ENCODE results near the gene FUT8. TPM values are rescaled to one million over a fixed set of nuclear protein-coding genes. Genes with fewer than 3 reads are reported as not detected.

The FUT8 gene
- total RNA-seq, 4 donors from 2014 or later = 6.5 to 11.3 (median 9.3) TPM

DNA sequence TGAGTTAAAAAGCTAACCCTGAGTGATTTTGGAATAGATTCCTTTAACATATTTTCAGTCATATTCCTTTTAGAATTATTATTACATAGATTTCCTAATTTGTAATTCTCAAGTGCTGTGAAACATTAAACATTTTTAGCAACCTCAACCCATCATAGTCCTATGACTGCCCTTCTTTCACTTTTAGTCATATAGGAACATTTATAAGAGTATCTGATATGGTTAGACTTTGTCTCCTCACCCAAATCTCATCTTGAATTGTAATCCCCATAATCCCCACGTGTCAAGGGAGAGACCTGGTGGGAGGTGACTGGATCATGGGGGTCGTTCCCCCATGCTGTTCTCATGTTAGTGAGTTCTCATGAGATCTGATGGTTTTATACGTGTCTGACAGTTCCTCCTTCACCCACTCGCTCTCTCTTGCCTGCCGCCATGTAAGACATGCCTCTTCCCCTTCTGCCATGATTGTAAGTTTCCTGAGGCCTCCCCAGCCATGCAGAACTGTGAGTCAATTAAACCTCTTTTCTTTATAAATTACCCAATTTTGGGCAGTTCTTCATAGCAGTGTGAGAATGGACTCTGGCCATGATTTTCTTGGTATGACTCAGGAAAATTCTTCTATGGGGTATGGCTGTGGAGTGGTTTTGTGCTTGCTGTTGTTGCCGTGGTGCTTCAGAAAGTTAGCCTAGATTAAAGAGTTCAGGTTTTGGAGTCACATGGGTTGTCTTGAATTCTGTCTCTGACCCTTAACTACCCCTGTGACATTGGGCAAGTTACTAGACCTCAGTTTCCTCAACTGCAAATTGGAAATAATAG lies 83.9 kb downstream of the FUT8 start:
- TF ChIP-seq POLR2A (IDR thresholded peaks at IDR 0.05) (no peak), CTCF (IDR thresholded peaks at IDR 0.05 in 4 of 5, conservative IDR thresholded peaks at IDR 0.05 in 1 of 5) (no peak)
- no peaks in the 10 kb centered on the region for H3K9me3 ChIP-seq
- no peaks in the 10 kb centered on the region for H3K36me3 ChIP-seq
- in situ Hi-C loops (cut with MboI; ENCODE audit: low sequenced_read_pairs in 4 of 4) (no loop called here), intact Hi-C loops (cut with DNase I; ENCODE audit: low total_unique reads) (no loop called here)
- H3K27me3 ChIP-seq = no peaks in the 10 kb centered on the region
- no peak overlapping the region for H3K27ac ChIP-seq
- no peak for ATAC-seq
- no peak overlapping the region for H3K4me3 ChIP-seq
- H3K4me1 ChIP-seq = no peaks in the 10 kb centered on the region
- no peak for DNase-seq

GRCh38 chr14:65499138-65499537 lies 86.6 kb downstream of the FUT8 start:
- intact Hi-C loops (cut with DNase I; ENCODE audit: low total_unique reads) = no loop called here
- in situ Hi-C loops (cut with MboI; ENCODE audit: low sequenced_read_pairs in 4 of 4) = no loop called here
- DNase-seq = no peak
- ATAC-seq = no peak
- Histone ChIP-seq H3K27ac (no peak overlapping the region), H3K9me3 (no peaks in the 10 kb centered on the region), H3K4me1 (peaks cover 5% of the 10 kb centered on the region in 2 donors), H3K36me3 (no peaks in the 10 kb centered on the region), H3K4me3 (no peak overlapping the region), H3K27me3 (no peaks in the 10 kb centered on the region)
- TF ChIP-seq CTCF (IDR thresholded peaks at IDR 0.05 in 4 of 5, conservative IDR thresholded peaks at IDR 0.05 in 1 of 5) (no peak), POLR2A (IDR thresholded peaks at IDR 0.05) (no peak)

GRCh38 chr14:65500075-65500474 lies 87.5 kb downstream of the FUT8 start:
- ATAC-seq (no peak), DNase-seq (no peak)
- peaks cover 5% of the 10 kb centered on the region in 2 donors for H3K4me1 ChIP-seq
- no peaks in the 10 kb centered on the region for H3K27me3 ChIP-seq
- H3K27ac ChIP-seq = no peak overlapping the region
- in situ Hi-C loops (cut with MboI; ENCODE audit: low sequenced_read_pairs in 4 of 4) (no loop called here), intact Hi-C loops (cut with DNase I; ENCODE audit: low total_unique reads) (no loop called here)
- H3K4me3 ChIP-seq = no peak overlapping the region
- H3K9me3 ChIP-seq = no peaks in the 10 kb centered on the region
- no peaks in the 10 kb centered on the region for H3K36me3 ChIP-seq
- TF ChIP-seq POLR2A (IDR thresholded peaks at IDR 0.05) = no peak
- no peak for TF ChIP-seq CTCF (IDR thresholded peaks at IDR 0.05 in 4 of 5, conservative IDR thresholded peaks at IDR 0.05 in 1 of 5)

GRCh38 chr14:65501328-65501727 lies 88.8 kb downstream of the FUT8 start:
- ATAC-seq = no peak
- TF ChIP-seq CTCF (IDR thresholded peaks at IDR 0.05 in 4 of 5, conservative IDR thresholded peaks at IDR 0.05 in 1 of 5) (no peak), POLR2A (IDR thresholded peaks at IDR 0.05) (no peak)
- Histone ChIP-seq H3K4me3 (no peak overlapping the region), H3K4me1 (peaks cover 5% of the 10 kb centered on the region in 2 donors), H3K27me3 (no peaks in the 10 kb centered on the region), H3K9me3 (no peaks in the 10 kb centered on the region), H3K27ac (no peak overlapping the region), H3K36me3 (no peaks in the 10 kb centered on the region)
- no peak for DNase-seq
- in situ Hi-C loops (cut with MboI; ENCODE audit: low sequenced_read_pairs in 4 of 4) (no loop called here), intact Hi-C loops (cut with DNase I; ENCODE audit: low total_unique reads) (no loop called here)

Data from gastrocnemius medialis (tissue), 4 donors.